Measurements from ENCODE around the gene ARNT2.
"Not testable (repeated sequence)": the region's sequence is repeated elsewhere in the genome, so short reads cannot be mapped to it uniquely, and the experiment has no call there.

ARNT2 gene

DNA sequence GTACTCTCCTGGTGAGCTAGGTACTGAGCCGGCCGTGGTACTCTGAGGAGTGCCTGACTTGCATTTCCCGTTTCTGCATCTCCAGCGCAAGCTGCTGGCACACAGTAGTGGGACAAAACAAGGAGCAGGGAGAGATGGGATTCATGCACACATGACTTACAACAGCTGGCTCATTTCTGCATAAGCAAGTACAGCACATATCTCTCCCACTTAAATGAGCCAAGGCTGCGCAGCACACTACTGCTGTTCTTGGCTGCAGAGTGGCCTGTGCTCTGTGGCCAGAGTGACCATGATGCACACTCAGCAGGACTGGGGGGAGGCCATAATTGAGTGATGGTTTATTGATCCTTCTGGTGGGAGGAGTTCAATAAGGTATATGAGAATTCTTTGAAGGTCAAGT is 231.8 kb downstream of the ARNT2 start:
- Mint-ChIP-seq H3K36me3 (no peaks in the 10 kb centered on the region), H3K4me3 (no peak overlapping the region), H3K27ac (no peak overlapping the region), H3K9me3 (no peaks in the 10 kb centered on the region), H3K4me1 (no peaks in the 10 kb centered on the region)
- no peak for DNase-seq (ENCODE audit: low spot score in 2 of 2)
- no peak for ATAC-seq

GRCh38 chr15:80636675-80637074 is 232.5 kb downstream of the ARNT2 start:
- ATAC-seq (no peak), DNase-seq (ENCODE audit: low spot score in 2 of 2) (no peak)
- no peak overlapping the region for H3K27ac Mint-ChIP-seq
- no peaks in the 10 kb centered on the region for H3K36me3 Mint-ChIP-seq
- H3K4me3 Mint-ChIP-seq = no peak overlapping the region
- no peaks in the 10 kb centered on the region for H3K9me3 Mint-ChIP-seq
- H3K4me1 Mint-ChIP-seq = no peaks in the 10 kb centered on the region

- DNase-seq (ENCODE audit: low spot score in 2 of 2) (no peak), ATAC-seq (no peak)
- H3K36me3 Mint-ChIP-seq = no peaks in the 10 kb centered on the region
- H3K4me1 Mint-ChIP-seq = no peaks in the 10 kb centered on the region
- no peak overlapping the region for H3K27ac Mint-ChIP-seq
- H3K9me3 Mint-ChIP-seq = no peaks in the 10 kb centered on the region
- no peak overlapping the region for H3K4me3 Mint-ChIP-seq
Measured at GRCh38 chr15:80637747-80638146, 233.6 kb downstream of the ARNT2 start.

DNA sequence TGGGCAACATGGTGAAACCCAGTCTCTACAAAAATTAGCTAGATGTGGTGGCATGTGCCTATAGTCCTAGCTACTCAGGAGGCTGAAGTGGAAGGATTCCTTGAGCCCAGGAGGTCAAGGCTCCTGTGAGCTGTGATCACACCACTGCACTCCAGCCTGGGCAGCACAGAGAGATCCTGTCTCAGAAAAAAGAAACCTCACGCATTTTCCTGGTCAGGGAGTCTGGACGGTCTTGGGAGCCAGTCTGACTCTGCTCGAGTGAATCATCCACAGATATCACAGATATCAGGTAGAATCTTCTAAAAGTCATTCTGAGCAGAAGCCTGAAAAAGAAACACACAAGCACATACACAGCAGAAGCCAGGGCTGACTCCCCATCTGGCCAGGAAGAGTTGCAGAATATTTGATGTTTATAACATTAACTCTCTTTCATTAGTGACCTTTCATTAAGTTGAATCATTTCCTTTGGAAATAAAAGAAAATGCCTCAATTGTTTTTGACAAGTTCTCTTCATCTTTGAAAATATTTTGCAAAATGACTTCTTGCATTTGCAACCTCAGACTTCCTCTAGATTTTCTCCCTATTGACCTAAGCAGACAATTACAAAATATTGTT is 234.5 kb downstream of the ARNT2 start:
- no peak overlapping the region for H3K27ac Mint-ChIP-seq
- no peaks in the 10 kb centered on the region for H3K9me3 Mint-ChIP-seq
- H3K36me3 Mint-ChIP-seq = no peaks in the 10 kb centered on the region
- no peak overlapping the region for H3K4me3 Mint-ChIP-seq
- H3K4me1 Mint-ChIP-seq = no peaks in the 10 kb centered on the region
- ATAC-seq (no peak), DNase-seq (ENCODE audit: low spot score in 2 of 2) (no peak)

DNA sequence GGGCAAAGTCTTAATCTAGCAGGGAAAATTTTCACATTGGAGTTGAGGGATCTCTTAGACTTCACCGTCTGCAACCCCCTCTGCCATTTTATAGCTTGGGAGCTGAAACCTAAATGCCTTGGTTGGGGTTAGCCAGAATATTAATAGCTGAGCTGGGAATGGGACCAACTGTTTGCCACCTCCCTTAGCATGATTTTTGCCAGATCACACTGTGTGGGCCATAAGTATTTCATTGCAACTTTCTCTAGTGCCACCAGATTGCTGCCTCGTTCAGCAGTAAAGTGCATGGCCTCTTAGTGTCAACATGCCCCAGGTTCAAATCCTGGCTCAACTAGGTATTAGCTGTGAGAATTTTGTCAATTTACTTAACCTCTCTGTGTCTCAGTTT is 235.0 kb downstream of the ARNT2 start:
- Mint-ChIP-seq H3K4me3 (no peak overlapping the region), H3K36me3 (no peaks in the 10 kb centered on the region), H3K9me3 (no peaks in the 10 kb centered on the region), H3K4me1 (no peaks in the 10 kb centered on the region), H3K27ac (no peak overlapping the region)
- ATAC-seq (no peak), DNase-seq (ENCODE audit: low spot score in 2 of 2) (no peak)

- no peak overlapping the region for H3K27ac Mint-ChIP-seq
Measured at GRCh38 chr15:80640531-80641121, 236.4 kb downstream of the ARNT2 start.

GRCh38 chr15:80641384-80641783 is 237.2 kb downstream of the ARNT2 start:
- H3K27ac Mint-ChIP-seq = no peak overlapping the region
- H3K4me3 Mint-ChIP-seq = no peak overlapping the region
- no peaks in the 10 kb centered on the region for H3K36me3 Mint-ChIP-seq
- DNase-seq (ENCODE audit: low spot score in 2 of 2) = no peak
- no peaks in the 10 kb centered on the region for H3K4me1 Mint-ChIP-seq
- no peak for ATAC-seq
- H3K9me3 Mint-ChIP-seq = no peaks in the 10 kb centered on the region

More at GRCh38 chr15:80640531-80641121, 236.4 kb downstream of the ARNT2 start:
- no peak for ATAC-seq
- DNase-seq (ENCODE audit: low spot score in 2 of 2) = no peak
- H3K4me3 Mint-ChIP-seq = no peak overlapping the region
- H3K9me3 Mint-ChIP-seq = no peaks in the 10 kb centered on the region
- no peaks in the 10 kb centered on the region for H3K4me1 Mint-ChIP-seq
- H3K36me3 Mint-ChIP-seq = no peaks in the 10 kb centered on the region

- H3K9me3 Mint-ChIP-seq = no peaks in the 10 kb centered on the region
- H3K36me3 Mint-ChIP-seq = no peaks in the 10 kb centered on the region
- no peak overlapping the region for H3K27ac Mint-ChIP-seq
- DNase-seq (ENCODE audit: low spot score in 2 of 2) (no peak), ATAC-seq (no peak)
- H3K4me3 Mint-ChIP-seq = no peak overlapping the region
- H3K4me1 Mint-ChIP-seq = no peaks in the 10 kb centered on the region
Measured at GRCh38 chr15:80643431-80643951, 239.3 kb downstream of the ARNT2 start.

GRCh38 chr15:80645494-80646065 is 241.4 kb downstream of the ARNT2 start:
- H3K4me1 Mint-ChIP-seq = no peaks in the 10 kb centered on the region
- no peak overlapping the region for H3K4me3 Mint-ChIP-seq
- H3K27ac Mint-ChIP-seq = no peak overlapping the region
- DNase-seq (ENCODE audit: low spot score in 2 of 2) (no peak), ATAC-seq (no peak)
- no peaks in the 10 kb centered on the region for H3K36me3 Mint-ChIP-seq
- H3K9me3 Mint-ChIP-seq = no peaks in the 10 kb centered on the region

- H3K36me3 Mint-ChIP-seq; H3K27ac Mint-ChIP-seq; DNase-seq (ENCODE audit: low spot score in 2 of 2); H3K9me3 Mint-ChIP-seq; H3K4me3 Mint-ChIP-seq; ATAC-seq; H3K4me1 Mint-ChIP-seq: not testable (repeated sequence)
Measured at GRCh38 chr15:80647424-80647823, 243.2 kb downstream of the ARNT2 start.

All from stimulated activated effector memory CD8-positive, alpha-beta T cell treated with anti-CD3 and anti-CD28 coated beads, Interleukin-12 subunit alpha, Interleukin-12 subunit beta, amount 100 ng/mL, for 72 hours (primary cell).